Uterus (tissue), 2 donors: ENCODE measurements around the gene WDR91.

ENCODE experiments used
- CTCF ChIP-seq, 4 experiments: fragments of 200-600 bp in 2 of 4; fragments of 450-650 bp in 2 of 4; sonication (generic) in 2 of 4; IDR thresholded peaks; one replicate each; pipeline ENCODE4 v1.5.1; 2016 to 2019; ENCODE audit warnings: antibody characterized with exemption in 4 of 4, mild to moderate bottlenecking in 2 of 4, moderate library complexity in 1 of 4
- POLR2A ChIP-seq, 2 donors: fragments of 450-650 bp; IDR thresholded peaks; one replicate each; pipeline ENCODE4 v1.6.1; 2016; ENCODE audit warnings: antibody characterized with exemption in 2 of 2, mild to moderate bottlenecking in 1 of 2, moderate library complexity in 1 of 2

- TF ChIP-seq CTCF (IDR thresholded peaks at IDR 0.05) = no peak
- no peak for TF ChIP-seq POLR2A (IDR thresholded peaks at IDR 0.05)
These were observed 15.2 kb downstream of the WDR91 start for GRCh38 chr7:135195968-135196629.
